Endothelial cell of umbilical vein (primary cell): ENCODE measurements around the gene ITSN1. TPM values are rescaled to one million over a fixed set of nuclear protein-coding genes. Genes with fewer than 3 reads are reported as not detected.

Source experiments
- BruUV-seq: library from RNA; stranded (reverse); fragments of 400-500 nt; replicated peaks from 2 replicates; lab custom pipeline; 2021; lab: Mats Ljungman, UMichigan
- CTCF ChIA-PET: fragments of 300-600, 350-600 bp; sonication (Branson Sonifier 250); formaldehyde crosslinking; loops from one replicate; lab custom pipeline; 2021; ENCODE audit warnings: antibody characterized with exemption, inconsistent platforms; lab: Charles Lee
- POLR2A ChIA-PET: fragments of 300-600, 350-600 bp; sonication (Branson Sonifier 250); formaldehyde crosslinking; loops from one replicate; lab custom pipeline; 2021; ENCODE audit warnings: antibody characterized with exemption, inconsistent platforms; lab: Charles Lee
- DNase-seq: peaks from one replicate; pipeline ENCODE4 v3.0.0-alpha.2; 2011; ENCODE audit warnings: low read depth, low spot score
- FAIRE-seq: peaks from 2 replicates; lab custom pipeline; 2011; peaks lifted over from hg19 to GRCh38; lab: Jason Lieb, UNC
- H2AFZ ChIP-seq: 2 replicates; pipeline ENCODE4 v1.6.0; 2012; ENCODE audit warnings: low read depth, low read length, control low read depth, inconsistent platforms
- H3K27ac ChIP-seq: 2 replicates; pipeline ENCODE4 v1.5.1; 2011; ENCODE audit warnings: low read depth, mild to moderate bottlenecking, control low read depth, low read length, moderate library complexity; ENCODE audit not compliant: insufficient read depth
- H3K27me3 ChIP-seq, 2 experiments: 2 replicates each; pipeline versions ENCODE4 v1.6.0 to v1.6.1; 2011; ENCODE audit warnings: low read length in 2 of 2, mixed read lengths in 1 of 2; ENCODE audit not compliant: control insufficient read depth in 2 of 2, insufficient read depth in 2 of 2
- H3K36me3 ChIP-seq, 2 experiments: 2 replicates in 1 of 2; 3 replicates in 1 of 2; pipeline ENCODE4 v1.5.1; 2011; ENCODE audit warnings: low read length in 2 of 2, mild to moderate bottlenecking in 1 of 2, moderate library complexity in 1 of 2; ENCODE audit not compliant: control insufficient read depth in 2 of 2, insufficient read depth in 2 of 2; ENCODE audit errors: extremely low read depth in 1 of 2
- H3K4me1 ChIP-seq: 3 replicates; pipeline ENCODE4 v1.5.1; 2011; ENCODE audit warnings: mild to moderate bottlenecking, low read length; ENCODE audit not compliant: control insufficient read depth, insufficient read depth; ENCODE audit errors: extremely low read depth
- H3K4me2 ChIP-seq: 2 replicates; pipeline ENCODE4 v1.6.1; 2011; ENCODE audit warnings: low read length, control low read depth, mixed read lengths; ENCODE audit not compliant: insufficient read depth
- H3K4me3 ChIP-seq, 3 experiments: fragments of 200-600 bp in 1 of 3; sonication (generic), shearing (Covaris generic) in 1 of 3; replicated peaks in 1 of 3; 2 replicates each; pipeline ENCODE4 v1.5.1; 2011 to 2016; ENCODE audit warnings: control low read depth in 3 of 3, low read length in 3 of 3, mild to moderate bottlenecking in 2 of 3, inconsistent platforms in 1 of 3, low read depth in 1 of 3, moderate library complexity in 1 of 3; ENCODE audit not compliant: insufficient read depth in 1 of 3
- H3K79me2 ChIP-seq: 2 replicates; pipeline ENCODE4 v1.6.0; 2012; ENCODE audit warnings: low read length, inconsistent platforms; ENCODE audit not compliant: control insufficient read depth, insufficient read depth
- H3K9ac ChIP-seq: replicated peaks from 2 replicates; pipeline ENCODE3; 2011; ENCODE audit warnings: low read length, control low read depth; ENCODE audit not compliant: insufficient read depth; ENCODE audit errors: extremely low read depth
- H3K9me1 ChIP-seq: replicated peaks from 3 replicates; pipeline ENCODE4 v1.6.0; 2011; ENCODE audit warnings: mild to moderate bottlenecking, low read length; ENCODE audit not compliant: control insufficient read depth, insufficient read depth; ENCODE audit errors: extremely low read depth
- H3K9me3 ChIP-seq: replicated peaks from 2 replicates; pipeline ENCODE4 v1.5.1; 2012; ENCODE audit warnings: low read length, inconsistent platforms; ENCODE audit not compliant: control insufficient read depth, insufficient read depth
- H4K20me1 ChIP-seq: replicated peaks from 2 replicates; pipeline ENCODE3; 2011; ENCODE audit warnings: mild to moderate bottlenecking, low read length; ENCODE audit not compliant: control insufficient read depth, insufficient read depth; ENCODE audit errors: extremely low read depth
- CTCF ChIP-seq, 2 donors: IDR thresholded peaks; 1 replicate in 1 of 2; 2 replicates in 1 of 2; pipeline ENCODE4 v1.5.1; 2011; ENCODE audit warnings: low read length in 2 of 2, mild to moderate bottlenecking in 2 of 2, moderate library complexity in 2 of 2, control low read depth in 1 of 2, inconsistent platforms in 1 of 2, low read depth in 1 of 2; ENCODE audit not compliant: insufficient read depth in 1 of 2; ENCODE audit errors: extremely low read depth in 1 of 2
- EZH2 ChIP-seq: IDR thresholded peaks from 2 replicates; pipeline ENCODE4 v1.6.1; 2012; ENCODE audit warnings: borderline replicate concordance, low read depth, mild to moderate bottlenecking, moderate library complexity, low read length, inconsistent platforms; ENCODE audit not compliant: severe bottlenecking
- FOS ChIP-seq: IDR thresholded peaks from 2 replicates; pipeline ENCODE4 v1.6.1; 2011; ENCODE audit warnings: mild to moderate bottlenecking, low read length, moderate library complexity, borderline replicate concordance; ENCODE audit not compliant: insufficient read depth
- GATA2 ChIP-seq: IDR thresholded peaks from 2 replicates; pipeline ENCODE4 v1.7.0; 2011; ENCODE audit warnings: low read depth, mild to moderate bottlenecking, moderate library complexity, mixed read lengths, low read length; ENCODE audit not compliant: insufficient read length, insufficient read depth
- JUN ChIP-seq: IDR thresholded peaks from 2 replicates; pipeline ENCODE4 v1.6.1; 2011; ENCODE audit warnings: borderline replicate concordance, low read depth; ENCODE audit not compliant: insufficient read length, insufficient read depth
- MYC ChIP-seq: IDR thresholded peaks from one replicate; pipeline ENCODE4 v1.6.1; 2011; ENCODE audit warnings: mild to moderate bottlenecking, low read depth, low read length
- POLR2AphosphoS5 ChIP-seq: IDR thresholded peaks from 2 replicates; pipeline ENCODE4 v1.6.1; 2012; ENCODE audit warnings: low read depth, mild to moderate bottlenecking, control low read depth, low read length, moderate library complexity; ENCODE audit not compliant: insufficient read depth
- dilution Hi-C: fragments of 300-500 bp; cut with MboI; formaldehyde crosslinking; loops from one replicate; pipeline ENCODE4 v1.15.0; 2019; ENCODE audit warnings: low sequenced_read_pairs; ENCODE audit not compliant: extremely low pct_ligation_motif_present
- intact Hi-C: fragments of 100-400 bp; cut with micrococcal nuclease; formaldehyde crosslinking; loops from one replicate; pipeline ENCODE4 v1.10.0; 2022
- polyA plus RNA-seq, 4 experiments: library from polyadenylated mRNA; depleted of rRNA in 3 of 4; stranded (reverse) in 3 of 4; unstranded in 1 of 4; fragments of >200 nt; gene quantifications; 2 replicates each; pipeline versions ENCODE4 v1.2.1 to v1.2.3, GENCODE V29; 2011 to 2012; ENCODE audit warnings: missing spikeins in 1 of 4
- total RNA-seq: library from RNA; stranded (reverse); gene quantifications from 2 replicates; pipeline ENCODE4 v1.2.3, GENCODE V29; 2021

ITSN1 gene
- total and polyA plus RNA-seq, 2 donors (not counting 3 experiments of a cell fraction or from before 2014, with no cell fraction given) = 72.2 to 86.8 TPM

GRCh38 chr21:33875026-33875695 lies 232.9 kb downstream of the ITSN1 start:
- no peak for FAIRE-seq
- H3K36me3 ChIP-seq = no peaks in the 10 kb centered on the region
- ChIA-PET CTCF (interaction anchor here (0.6 to 0.8 kb wide), 2 partner anchors 20 to 248 kb away, joined by 3 read pairs; no protein-coding TSS in a partner anchor), POLR2A (no interaction called here)
- no peak overlapping the region for H3K4me2 ChIP-seq
- no peak overlapping the region for H3K4me3 ChIP-seq
- no peak overlapping the region for H3K9ac ChIP-seq
- no peaks in the 10 kb centered on the region for H3K9me3 ChIP-seq
- no peaks in the 10 kb centered on the region for H3K4me1 ChIP-seq
- intact Hi-C loops = no loop called here
- no peaks in the 10 kb centered on the region for H4K20me1 ChIP-seq
- no peaks in the 10 kb centered on the region for H3K9me1 ChIP-seq
- TF ChIP-seq FOS (no peak), EZH2 (no peak), MYC (no peak), GATA2 (no peak), JUN (no peak), CTCF (IDR thresholded peaks at IDR 0.05; ENCODE audit: extremely low read depth in 1 of 2, insufficient read depth in 1 of 2, low read depth in 1 of 2, low read length in 2 of 2) (no peak), POLR2AphosphoS5 (no peak)
- no peak for DNase-seq
- no TSS peak for BruUV-seq
- peaks cover 0 to 2% of the 10 kb centered on the region in 2 experiments for H3K27me3 ChIP-seq
- no peak overlapping the region for H3K27ac ChIP-seq
- H2AFZ ChIP-seq = no peak overlapping the region
- no peaks in the 10 kb centered on the region for H3K79me2 ChIP-seq
- dilution Hi-C loops = no loop called here
